HEK293 (cell line): ENCODE results near the gene KRT20.

ENCODE experiments used
- ATF2 ChIP-seq: fragments of 450-650 bp; formaldehyde crosslinking; IDR thresholded peaks from 2 replicates; pipeline ENCODE4 v1.5.1; 2016; ENCODE audit warnings: missing biosample characterization, missing genetic modification characterization, low read depth
- FEZF1 ChIP-seq: fragments of 450-650 bp; formaldehyde crosslinking; IDR thresholded peaks from 2 replicates; pipeline ENCODE4 v1.5.1; 2016; ENCODE audit warnings: missing biosample characterization, missing genetic modification characterization
- GLI2 ChIP-seq: fragments of 450-650 bp; formaldehyde crosslinking; IDR thresholded peaks from 2 replicates; pipeline ENCODE4; 2017; ENCODE audit warnings: missing biosample characterization, missing genetic modification characterization, low read depth, borderline replicate concordance
- KLF10 ChIP-seq: fragments of 450-650 bp; IDR thresholded peaks from 2 replicates; pipeline ENCODE4 v1.5.1; 2018; ENCODE audit warnings: missing biosample characterization, mild to moderate bottlenecking, missing genetic modification characterization
- KLF17 ChIP-seq: fragments of 450-650 bp; formaldehyde crosslinking; IDR thresholded peaks from 2 replicates; pipeline ENCODE4 v1.5.1; 2016; ENCODE audit warnings: missing biosample characterization, missing genetic modification characterization
- KLF8 ChIP-seq: fragments of 450-650 bp; formaldehyde crosslinking; IDR thresholded peaks from 2 replicates; pipeline ENCODE4 v1.5.1; 2016; ENCODE audit warnings: missing biosample characterization, missing genetic modification characterization
- REPIN1 ChIP-seq: fragments of 450-650 bp; formaldehyde crosslinking; IDR thresholded peaks from 2 replicates; pipeline ENCODE4 v1.5.1; 2017; ENCODE audit warnings: missing biosample characterization, missing genetic modification characterization, low read depth
- SALL2 ChIP-seq: fragments of 450-650 bp; formaldehyde crosslinking; IDR thresholded peaks from 2 replicates; pipeline ENCODE4 v1.5.0; 2017; ENCODE audit warnings: missing biosample characterization, mild to moderate bottlenecking, missing genetic modification characterization, borderline replicate concordance
- SP3 ChIP-seq: fragments of 450-650 bp; formaldehyde crosslinking; IDR thresholded peaks from 2 replicates; pipeline ENCODE4 v1.5.1; 2016; ENCODE audit warnings: missing biosample characterization, missing genetic modification characterization
- SP7 ChIP-seq: fragments of 450-650 bp; formaldehyde crosslinking; IDR thresholded peaks from 2 replicates; pipeline ENCODE4 v1.5.1; 2016; ENCODE audit warnings: missing biosample characterization, missing genetic modification characterization
- ZBTB7A ChIP-seq: fragments of 450-650 bp; formaldehyde crosslinking; IDR thresholded peaks from 2 replicates; pipeline ENCODE4 v1.5.1; 2016; ENCODE audit warnings: low read depth, missing biosample characterization, missing genetic modification characterization
- ZNF133 ChIP-seq: fragments of 450-650 bp; formaldehyde crosslinking; IDR thresholded peaks from 2 replicates; pipeline ENCODE4 v1.5.1; 2016; ENCODE audit warnings: missing biosample characterization, missing genetic modification characterization
- ZNF175 ChIP-seq: fragments of 450-650 bp; formaldehyde crosslinking; IDR thresholded peaks from 2 replicates; pipeline ENCODE4 v1.5.1; 2016; ENCODE audit warnings: missing biosample characterization, missing genetic modification characterization
- ZNF184 ChIP-seq: fragments of 450-650 bp; IDR thresholded peaks from 2 replicates; pipeline ENCODE4 v1.5.1; 2018; ENCODE audit warnings: missing biosample characterization, mild to moderate bottlenecking, missing genetic modification characterization
- ZNF23 ChIP-seq: fragments of 450-650 bp; formaldehyde crosslinking; IDR thresholded peaks from 2 replicates; pipeline ENCODE4 v1.5.1; 2016; ENCODE audit warnings: missing biosample characterization, missing genetic modification characterization, borderline replicate concordance
- ZNF24 ChIP-seq: fragments of 450-650 bp; formaldehyde crosslinking; IDR thresholded peaks from 2 replicates; pipeline ENCODE4 v1.5.1; 2016; ENCODE audit warnings: missing biosample characterization, missing genetic modification characterization
- ZNF426 ChIP-seq: fragments of 450-650 bp; formaldehyde crosslinking; IDR thresholded peaks from 2 replicates; pipeline ENCODE4 v1.5.1; 2017; ENCODE audit warnings: missing biosample characterization, missing genetic modification characterization, mild to moderate bottlenecking, inconsistent platforms, moderate library complexity
- ZNF473 ChIP-seq: fragments of 450-650 bp; formaldehyde crosslinking; IDR thresholded peaks from 2 replicates; pipeline ENCODE4 v1.5.1; 2017; ENCODE audit warnings: missing biosample characterization, missing genetic modification characterization
- ZNF624 ChIP-seq: fragments of 450-650 bp; formaldehyde crosslinking; IDR thresholded peaks from 2 replicates; pipeline ENCODE4 v1.5.1; 2017; ENCODE audit warnings: missing biosample characterization, missing genetic modification characterization
- ZNF639 ChIP-seq: fragments of 450-650 bp; formaldehyde crosslinking; IDR thresholded peaks from 2 replicates; pipeline ENCODE4 v1.5.1; 2016; ENCODE audit warnings: missing biosample characterization, missing genetic modification characterization
- ZNF654 ChIP-seq: fragments of 450-650 bp; formaldehyde crosslinking; IDR thresholded peaks from 2 replicates; pipeline ENCODE4 v1.5.1; 2016; ENCODE audit warnings: low read depth, missing biosample characterization, missing genetic modification characterization
- ZNF707 ChIP-seq: fragments of 450-650 bp; formaldehyde crosslinking; IDR thresholded peaks from 2 replicates; pipeline ENCODE4 v1.5.1; 2016; ENCODE audit warnings: missing biosample characterization, missing genetic modification characterization
- ZSCAN23 ChIP-seq: fragments of 450-650 bp; formaldehyde crosslinking; IDR thresholded peaks from 2 replicates; pipeline ENCODE4 v1.5.1; 2016; ENCODE audit warnings: missing biosample characterization, missing genetic modification characterization
- ZSCAN5A ChIP-seq: fragments of 450-650 bp; formaldehyde crosslinking; IDR thresholded peaks from 2 replicates; pipeline ENCODE4 v1.5.1; 2016; ENCODE audit warnings: missing biosample characterization, missing genetic modification characterization
- TF ChIP-seq, protein P1 (sequence below): fragments of 450-650 bp; formaldehyde crosslinking; IDR thresholded peaks from 2 replicates; pipeline ENCODE4 v1.5.1; 2016; ENCODE audit warnings: missing biosample characterization, missing genetic modification characterization, borderline replicate concordance
- TF ChIP-seq, protein P2 (sequence below): fragments of 450-650 bp; formaldehyde crosslinking; IDR thresholded peaks from 2 replicates; pipeline ENCODE4 v1.5.1; 2016; ENCODE audit warnings: missing biosample characterization, missing genetic modification characterization
- TF ChIP-seq, protein P3 (sequence below): fragments of 450-650 bp; formaldehyde crosslinking; IDR thresholded peaks from 2 replicates; pipeline ENCODE4 v1.5.1; 2016; ENCODE audit warnings: missing biosample characterization, missing genetic modification characterization

KRT20 gene

DNA sequence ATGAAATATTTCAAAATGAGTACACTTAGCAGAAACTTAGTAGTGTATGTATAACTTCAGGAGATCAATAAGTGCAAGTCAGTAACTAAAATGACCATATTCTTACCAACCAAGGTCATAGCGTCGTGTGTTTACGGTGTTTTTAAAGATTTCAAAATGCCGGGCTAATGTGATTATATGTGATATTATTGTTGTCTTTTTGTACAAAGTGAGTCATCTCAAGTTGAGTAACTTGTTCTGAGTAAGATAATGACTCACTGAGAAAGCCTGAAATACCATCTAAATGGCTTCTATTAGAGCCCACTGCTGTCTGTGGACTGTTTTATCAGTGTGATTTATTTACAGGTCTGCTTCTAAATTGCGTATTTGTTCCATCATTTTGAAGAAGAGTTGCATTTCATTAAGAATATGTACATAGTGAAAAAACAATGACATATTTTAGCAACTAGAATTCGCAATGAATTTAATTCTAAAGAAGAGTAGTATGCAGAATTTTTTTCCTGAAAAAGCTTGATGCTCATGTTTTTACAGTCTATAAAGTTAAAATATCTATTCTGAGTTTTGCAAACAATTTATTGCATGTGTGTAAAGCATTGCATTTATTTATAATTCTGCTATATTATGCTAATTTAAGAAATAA is 30.7 kb downstream of the KRT20 start (continued):
- TF ChIP-seq, protein P1, sequence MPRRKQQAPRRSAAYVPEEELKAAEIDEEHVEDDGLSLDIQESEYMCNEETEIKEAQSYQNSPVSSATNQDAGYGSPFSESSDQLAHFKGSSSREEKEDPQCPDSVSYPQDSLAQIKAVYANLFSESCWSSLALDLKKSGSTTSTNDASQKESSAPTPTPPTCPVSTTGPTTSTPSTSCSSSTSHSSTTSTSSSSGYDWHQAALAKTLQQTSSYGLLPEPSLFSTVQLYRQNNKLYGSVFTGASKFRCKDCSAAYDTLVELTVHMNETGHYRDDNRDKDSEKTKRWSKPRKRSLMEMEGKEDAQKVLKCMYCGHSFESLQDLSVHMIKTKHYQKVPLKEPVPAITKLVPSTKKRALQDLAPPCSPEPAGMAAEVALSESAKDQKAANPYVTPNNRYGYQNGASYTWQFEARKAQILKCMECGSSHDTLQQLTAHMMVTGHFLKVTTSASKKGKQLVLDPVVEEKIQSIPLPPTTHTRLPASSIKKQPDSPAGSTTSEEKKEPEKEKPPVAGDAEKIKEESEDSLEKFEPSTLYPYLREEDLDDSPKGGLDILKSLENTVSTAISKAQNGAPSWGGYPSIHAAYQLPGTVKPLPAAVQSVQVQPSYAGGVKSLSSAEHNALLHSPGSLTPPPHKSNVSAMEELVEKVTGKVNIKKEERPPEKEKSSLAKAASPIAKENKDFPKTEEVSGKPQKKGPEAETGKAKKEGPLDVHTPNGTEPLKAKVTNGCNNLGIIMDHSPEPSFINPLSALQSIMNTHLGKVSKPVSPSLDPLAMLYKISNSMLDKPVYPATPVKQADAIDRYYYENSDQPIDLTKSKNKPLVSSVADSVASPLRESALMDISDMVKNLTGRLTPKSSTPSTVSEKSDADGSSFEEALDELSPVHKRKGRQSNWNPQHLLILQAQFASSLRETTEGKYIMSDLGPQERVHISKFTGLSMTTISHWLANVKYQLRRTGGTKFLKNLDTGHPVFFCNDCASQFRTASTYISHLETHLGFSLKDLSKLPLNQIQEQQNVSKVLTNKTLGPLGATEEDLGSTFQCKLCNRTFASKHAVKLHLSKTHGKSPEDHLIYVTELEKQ (tag by site-specific recombination) = peak; percentile 67; the same call in 1 of the 2 replicates
- no peak for TF ChIP-seq ZNF707 (tag by site-specific recombination)
- no peak for TF ChIP-seq SALL2 (tag by site-specific recombination)
- TF ChIP-seq KLF10 (tag by site-specific recombination) = peak; percentile 36; the same call in 1 of the 2 replicates
- TF ChIP-seq FEZF1 (tag by site-specific recombination) = peak; percentile 77
- TF ChIP-seq ZNF184 (tag by site-specific recombination) = peak; percentile 86
- no peak for TF ChIP-seq ZNF473 (tag by site-specific recombination)
- TF ChIP-seq ZNF639 (tag by site-specific recombination) = peak; percentile 84
- no peak for TF ChIP-seq ZNF426 (tag by site-specific recombination)
- TF ChIP-seq ZBTB7A (tag by site-specific recombination) = no peak
- peak; percentile 87 for TF ChIP-seq SP7
- no peak for TF ChIP-seq ZSCAN5A (tag by site-specific recombination)
- no peak for TF ChIP-seq ZNF133
- peak; percentile 69 for TF ChIP-seq ZSCAN23 (tag by site-specific recombination)
- no peak for TF ChIP-seq ZNF175
- peak; percentile 49; the same call in 1 of the 2 replicates for TF ChIP-seq ZNF24
- TF ChIP-seq, protein P2, sequence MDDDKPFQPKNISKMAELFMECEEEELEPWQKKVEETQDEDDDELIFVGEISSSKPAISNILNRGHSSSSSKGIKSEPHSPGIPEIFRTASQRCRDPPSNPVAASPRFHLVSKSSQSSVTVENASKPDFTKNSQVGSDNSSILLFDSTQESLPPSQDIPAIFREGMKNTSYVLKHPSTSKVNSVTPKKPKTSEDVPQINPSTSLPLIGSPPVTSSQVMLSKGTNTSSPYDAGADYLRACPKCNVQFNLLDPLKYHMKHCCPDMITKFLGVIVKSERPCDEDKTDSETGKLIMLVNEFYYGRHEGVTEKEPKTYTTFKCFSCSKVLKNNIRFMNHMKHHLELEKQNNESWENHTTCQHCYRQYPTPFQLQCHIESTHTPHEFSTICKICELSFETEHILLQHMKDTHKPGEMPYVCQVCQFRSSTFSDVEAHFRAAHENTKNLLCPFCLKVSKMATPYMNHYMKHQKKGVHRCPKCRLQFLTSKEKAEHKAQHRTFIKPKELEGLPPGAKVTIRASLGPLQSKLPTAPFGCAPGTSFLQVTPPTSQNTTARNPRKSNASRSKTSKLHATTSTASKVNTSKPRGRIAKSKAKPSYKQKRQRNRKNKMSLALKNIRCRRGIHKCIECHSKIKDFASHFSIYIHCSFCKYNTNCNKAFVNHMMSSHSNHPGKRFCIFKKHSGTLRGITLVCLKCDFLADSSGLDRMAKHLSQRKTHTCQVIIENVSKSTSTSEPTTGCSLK (tag by site-specific recombination) = no peak
- 0 out of 2 replicates have a peak, but pooled peaks have one; percentile 18 for TF ChIP-seq SP3
- peak; percentile 33; the same call in 1 of the 2 replicates for TF ChIP-seq ZNF654 (tag by site-specific recombination)
- TF ChIP-seq ZNF23 (tag by site-specific recombination) = no peak
- TF ChIP-seq KLF8 (tag by site-specific recombination) = peak; percentile 57; the same call in 1 of the 2 replicates
- no peak for TF ChIP-seq REPIN1 (tag by site-specific recombination)
- 0 out of 2 replicates have a peak, but pooled peaks have one; percentile 16 for TF ChIP-seq ATF2 (tag by site-specific recombination)
- TF ChIP-seq GLI2 (tag by site-specific recombination) = peak; percentile 60; the same call in 1 of the 2 replicates
- TF ChIP-seq ZNF624 (tag by site-specific recombination) = no peak
- peak; percentile 37; the same call in 1 of the 2 replicates for TF ChIP-seq KLF17 (tag by site-specific recombination)
- TF ChIP-seq, protein P3, sequence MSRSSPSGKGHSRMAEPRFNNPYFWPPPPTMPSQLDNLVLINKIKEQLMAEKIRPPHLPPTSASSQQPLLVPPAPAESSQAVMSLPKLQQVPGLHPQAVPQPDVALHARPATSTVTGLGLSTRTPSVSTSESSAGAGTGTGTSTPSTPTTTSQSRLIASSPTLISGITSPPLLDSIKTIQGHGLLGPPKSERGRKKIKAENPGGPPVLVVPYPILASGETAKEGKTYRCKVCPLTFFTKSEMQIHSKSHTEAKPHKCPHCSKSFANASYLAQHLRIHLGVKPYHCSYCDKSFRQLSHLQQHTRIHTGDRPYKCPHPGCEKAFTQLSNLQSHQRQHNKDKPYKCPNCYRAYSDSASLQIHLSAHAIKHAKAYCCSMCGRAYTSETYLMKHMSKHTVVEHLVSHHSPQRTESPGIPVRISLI (tag by site-specific recombination) = no peak
